Measurements from ENCODE around the gene DCDC2C. TPM values are rescaled to one million over a fixed set of nuclear protein-coding genes. Genes with fewer than 3 reads are reported as not detected.
A peak's percentile ranks its signal among the peaks of the same experiment; 100 is the strongest.

The DCDC2C gene
- total and polyA plus RNA-seq, 2 of the 4 experiments (the other 2 are of a cell fraction): not detected

DNA sequence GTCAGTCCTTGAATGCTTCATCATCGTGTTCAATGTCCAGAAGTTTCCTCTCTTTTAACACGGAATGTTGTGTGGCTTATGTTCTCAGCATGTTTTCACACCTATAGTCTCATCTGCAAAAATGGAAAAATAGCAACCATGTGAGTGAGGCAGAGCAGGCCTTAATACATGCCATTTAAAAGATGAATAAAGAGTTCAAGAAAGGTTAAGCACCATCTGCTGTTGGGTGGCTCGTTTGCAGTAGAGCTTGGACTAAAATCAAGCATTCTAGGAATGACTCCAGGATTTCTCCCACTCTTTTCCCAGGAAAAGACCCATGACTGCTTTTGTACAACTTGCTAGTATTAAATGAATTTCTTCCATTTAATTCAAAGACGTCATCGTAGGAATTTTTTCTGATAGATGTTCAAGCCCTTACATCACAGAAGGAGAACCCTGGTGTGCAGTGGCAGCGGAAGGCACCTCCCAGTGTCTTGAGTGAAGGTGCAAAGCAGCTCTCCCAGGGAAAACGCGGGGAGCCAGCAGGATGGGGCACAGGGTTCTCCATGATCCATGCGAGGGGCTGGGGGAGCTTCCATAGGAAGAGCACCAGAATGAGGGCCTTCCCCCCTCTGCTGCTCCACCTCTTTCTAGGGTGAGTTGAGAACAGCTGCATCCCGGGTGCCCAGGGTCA, 9.6 kb downstream of the DCDC2C start:
- Histone ChIP-seq H3K36me3 (ENCODE audit: control insufficient read depth, insufficient read depth, low read length) (no peaks in the 10 kb centered on the region), H3K23ac (ENCODE audit: low read depth, low read length) (no peak overlapping the region), H4K91ac (ENCODE audit: insufficient read depth, low read depth, low read length) (no peak overlapping the region), H2BK120ac (ENCODE audit: low read depth, low read length) (no peak overlapping the region), H3K14ac (replicated peaks; ENCODE audit: low read depth, low read length) (no peak overlapping the region), H4K20me1 (ENCODE audit: insufficient read depth, low read length) (no peaks in the 10 kb centered on the region), H3K4ac (ENCODE audit: low read depth, low read length) (no peak overlapping the region), H4K5ac (ENCODE audit: low read depth, low read length) (no peak overlapping the region), H3K4me1 (ENCODE audit: control insufficient read depth, insufficient read depth, low read length) (peaks cover 4% of the 10 kb centered on the region; the same call in 1 of the 2 replicates), H2BK15ac (ENCODE audit: low read depth, low read length) (no peak overlapping the region), H2BK20ac (ENCODE audit: low read depth, low read length) (no peak overlapping the region), H3K27me3 (ENCODE audit: control insufficient read depth, insufficient read depth, low read length) (peaks cover under 1% of the 10 kb centered on the region; the same call in 1 of the 2 replicates), H3K9ac (ENCODE audit: low read depth, low read length) (no peak overlapping the region), H3K4me2 (ENCODE audit: low read depth, low read length) (no peak overlapping the region), H2BK5ac (ENCODE audit: low read depth, low read length, poor library complexity, severe bottlenecking) (no peak overlapping the region), H3K27ac (ENCODE audit: insufficient read depth, low read length) (peak overlapping the region; percentile 37; the same call in 1 of the 2 replicates), H2AFZ (replicated peaks; ENCODE audit: low read length, poor library complexity) (no peak overlapping the region), H2AK9ac (replicated peaks; ENCODE audit: low read depth, low read length, poor library complexity) (no peak overlapping the region), H4K8ac (ENCODE audit: low read depth in 2 of 2, low read length in 2 of 2) (no peak overlapping the region), H3K9me1 (ENCODE audit: insufficient read depth, low read length) (no peaks in the 10 kb centered on the region), H3K18ac (ENCODE audit: low read depth, low read length) (peak overlapping the region; percentile 7; the same call in 1 of the 2 replicates), H3K9me3 (ENCODE audit: control insufficient read depth, insufficient read depth, low read length) (no peaks in the 10 kb centered on the region), H3K56ac (ENCODE audit: extremely low read depth, insufficient read depth, low read length) (no peak overlapping the region), H3K4me3 (ENCODE audit: insufficient read depth, low read depth, low read length) (no peak overlapping the region), H3K79me1 (ENCODE audit: low read depth in 1 of 2, low read length in 2 of 2) (no peaks in the 10 kb centered on the region), H2AK5ac (ENCODE audit: low read depth, low read length) (no peak overlapping the region)
- BruUV-seq (replicated peaks): no TSS peak
- dilution Hi-C loops (cut with HindIII; ENCODE audit: low sequenced_read_pairs, unreplicated experiment) (no loop called here), intact Hi-C loops (cut with micrococcal nuclease) (no loop called here), in situ Hi-C loops (cut with MboI; ENCODE audit: low sequenced_read_pairs) (no loop called here)
- peak; percentile 66 for DNase-seq
- TF ChIP-seq RFX5 (IDR thresholded peaks at IDR 0.05; ENCODE audit: low read depth, low read length) (no peak), BHLHE40 (IDR thresholded peaks at IDR 0.05; ENCODE audit: low read depth, low read length) (no peak), RAD21 (IDR thresholded peaks at IDR 0.05; ENCODE audit: low read length) (no peak), CEBPB (IDR thresholded peaks at IDR 0.05; ENCODE audit: low read depth, low read length) (no peak), CTCF (conservative IDR thresholded peaks at IDR 0.05; ENCODE audit: low read depth, low read length) (no peak), MAZ (IDR thresholded peaks at IDR 0.05; ENCODE audit: borderline replicate concordance, low read depth, low read length) (no peak), MAFK (IDR thresholded peaks at IDR 0.05; ENCODE audit: low read depth, low read length) (no peak), FOS (IDR thresholded peaks at IDR 0.05; ENCODE audit: low read depth, low read length) (no peak), MXI1 (IDR thresholded peaks at IDR 0.05; ENCODE audit: borderline replicate concordance, low read depth, low read length) (no peak), NFE2L2 (IDR thresholded peaks at IDR 0.05; ENCODE audit: low read depth, low read length) (no peak), POLR2A (IDR thresholded peaks at IDR 0.05; ENCODE audit: low read depth, low read length) (no peak), RCOR1 (IDR thresholded peaks at IDR 0.05; ENCODE audit: insufficient replicate concordance, low read length) (no peak)
- TF ChIP-seq, protein P1, sequence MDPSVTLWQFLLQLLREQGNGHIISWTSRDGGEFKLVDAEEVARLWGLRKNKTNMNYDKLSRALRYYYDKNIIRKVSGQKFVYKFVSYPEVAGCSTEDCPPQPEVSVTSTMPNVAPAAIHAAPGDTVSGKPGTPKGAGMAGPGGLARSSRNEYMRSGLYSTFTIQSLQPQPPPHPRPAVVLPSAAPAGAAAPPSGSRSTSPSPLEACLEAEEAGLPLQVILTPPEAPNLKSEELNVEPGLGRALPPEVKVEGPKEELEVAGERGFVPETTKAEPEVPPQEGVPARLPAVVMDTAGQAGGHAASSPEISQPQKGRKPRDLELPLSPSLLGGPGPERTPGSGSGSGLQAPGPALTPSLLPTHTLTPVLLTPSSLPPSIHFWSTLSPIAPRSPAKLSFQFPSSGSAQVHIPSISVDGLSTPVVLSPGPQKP (IDR thresholded peaks at IDR 0.05; ENCODE audit: borderline replicate concordance, low read depth, low read length): no peak
- TF ChIP-seq, protein P2, sequence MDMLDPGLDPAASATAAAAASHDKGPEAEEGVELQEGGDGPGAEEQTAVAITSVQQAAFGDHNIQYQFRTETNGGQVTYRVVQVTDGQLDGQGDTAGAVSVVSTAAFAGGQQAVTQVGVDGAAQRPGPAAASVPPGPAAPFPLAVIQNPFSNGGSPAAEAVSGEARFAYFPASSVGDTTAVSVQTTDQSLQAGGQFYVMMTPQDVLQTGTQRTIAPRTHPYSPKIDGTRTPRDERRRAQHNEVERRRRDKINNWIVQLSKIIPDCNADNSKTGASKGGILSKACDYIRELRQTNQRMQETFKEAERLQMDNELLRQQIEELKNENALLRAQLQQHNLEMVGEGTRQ (IDR thresholded peaks at IDR 0.05; ENCODE audit: low read depth, low read length): no peak
- CTCF ChIA-PET: interaction anchor here (1.6 kb wide), 2 partner anchors 16 to 21 kb away, joined by 4 to 14 read pairs; no protein-coding TSS in a partner anchor
- POLR2A ChIA-PET (ENCODE audit: unreplicated experiment): no interaction called here
- WGBS, 2 experiments (ENCODE audit: extremely low coverage in 2 of 2, insufficient read length in 1 of 2): 73% methylated on average over 3 of the region's 10 CpGs; no CpG with 5 or more reads in 1 of the 2 experiments
- peak; percentile 76 for ATAC-seq (ENCODE audit: low read depth)
